ENCODE measurements around the gene TPD52L2.
A peak's percentile ranks its signal among the peaks of the same experiment; 100 is the strongest.

TPD52L2 gene

DNA sequence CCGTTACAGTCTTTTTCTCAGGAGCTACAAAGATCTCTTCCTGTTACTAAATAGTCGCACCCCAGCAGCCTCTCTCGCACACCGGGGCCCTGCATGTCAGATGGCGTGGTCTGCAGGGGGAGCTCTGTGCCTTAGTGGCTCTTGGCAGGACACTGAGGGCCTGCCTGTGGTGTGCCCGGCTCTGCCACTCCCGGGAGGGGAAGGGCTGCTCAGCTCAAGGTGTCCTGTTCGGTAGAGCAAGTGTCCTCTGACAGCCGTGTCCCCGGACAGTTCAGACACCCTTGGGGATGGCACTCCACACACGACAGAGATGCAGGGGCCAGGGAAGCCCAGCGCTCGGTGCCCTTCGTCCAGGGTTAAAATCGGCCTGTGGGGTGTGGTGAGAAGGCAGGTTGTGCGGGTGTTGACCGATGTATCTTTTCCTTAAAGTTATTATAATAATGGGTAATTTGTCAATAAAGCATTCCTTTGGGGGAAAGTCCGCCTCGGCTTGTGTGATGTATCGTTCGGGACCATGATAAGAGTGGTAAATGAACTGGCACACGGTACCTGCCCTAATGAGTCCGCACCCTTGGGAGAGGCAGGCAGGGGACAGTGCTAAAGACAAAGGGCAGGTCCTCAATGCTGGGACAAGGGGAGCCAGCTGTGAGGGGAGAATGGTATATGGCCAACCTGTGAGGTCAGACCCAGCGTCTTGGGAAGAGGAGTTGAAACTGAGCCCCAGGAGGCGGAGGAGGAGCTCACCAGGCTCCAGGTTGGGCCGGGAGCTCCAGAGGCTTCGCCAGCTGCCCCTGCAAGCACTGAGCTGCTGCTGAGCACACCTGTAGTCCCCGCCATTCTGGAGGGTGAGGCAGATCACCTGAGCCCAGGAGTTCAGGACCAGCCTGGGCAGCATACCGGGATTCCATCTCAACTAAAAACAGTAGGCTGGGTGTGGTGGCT lies 26.3 kb downstream of the TPD52L2 start:
- H3K27me3 ChIP-seq (replicated peaks; ENCODE audit: control insufficient read depth, insufficient read depth, low read length), result no peaks in the 10 kb centered on the region
- no peak overlapping the region for H3K4me3 ChIP-seq (replicated peaks; ENCODE audit: low read depth, low read length)
- peaks cover 17% of the 10 kb centered on the region for H3K36me3 ChIP-seq (ENCODE audit: control insufficient read depth, insufficient read depth, low read length)
- no peak for DNase-seq (ENCODE audit: extremely low read depth, insufficient read length)
- TF ChIP-seq CTCF (IDR thresholded peaks at IDR 0.05; ENCODE audit: insufficient read depth, low read length, poor library complexity, severe bottlenecking), result no peak

DNA sequence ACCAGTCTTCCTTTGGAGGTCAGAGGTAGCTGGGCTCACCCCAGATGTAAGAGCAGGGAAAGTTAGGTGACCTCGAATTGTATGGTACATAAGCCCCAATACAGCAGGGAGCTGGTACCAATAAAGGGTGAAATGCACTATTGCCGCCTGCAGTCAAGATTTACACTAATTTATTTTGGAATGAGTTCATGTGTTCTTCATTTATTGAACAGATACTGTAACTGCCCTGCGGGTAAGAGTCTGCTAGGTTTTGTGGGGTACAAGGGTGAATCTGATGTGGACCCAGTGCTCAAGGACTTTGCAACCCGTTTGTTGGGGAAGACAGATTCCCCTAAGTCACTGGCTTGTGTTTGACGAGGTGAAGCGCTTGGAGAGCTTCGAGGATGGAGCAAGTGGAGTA lies 27.3 kb downstream of the TPD52L2 start:
- no peak for TF ChIP-seq CTCF (IDR thresholded peaks at IDR 0.05; ENCODE audit: insufficient read depth, low read length, poor library complexity, severe bottlenecking)
- Histone ChIP-seq H3K36me3 (ENCODE audit: control insufficient read depth, insufficient read depth, low read length) (peaks cover 16% of the 10 kb centered on the region), H3K4me3 (replicated peaks; ENCODE audit: low read depth, low read length) (no peak overlapping the region), H3K27me3 (replicated peaks; ENCODE audit: control insufficient read depth, insufficient read depth, low read length) (no peaks in the 10 kb centered on the region)
- DNase-seq (ENCODE audit: extremely low read depth, insufficient read length), result no peak

GRCh38 chr20:63893999-63894357 lies 28.9 kb downstream of the TPD52L2 start:
- no peak for DNase-seq (ENCODE audit: extremely low read depth, insufficient read length)
- no peak for TF ChIP-seq CTCF (IDR thresholded peaks at IDR 0.05; ENCODE audit: insufficient read depth, low read length, poor library complexity, severe bottlenecking)
- Histone ChIP-seq H3K4me3 (replicated peaks; ENCODE audit: low read depth, low read length) (no peak overlapping the region), H3K36me3 (ENCODE audit: control insufficient read depth, insufficient read depth, low read length) (peaks cover 11% of the 10 kb centered on the region), H3K27me3 (replicated peaks; ENCODE audit: control insufficient read depth, insufficient read depth, low read length) (no peaks in the 10 kb centered on the region)

GRCh38 chr20:63894358-63895201 lies 29.5 kb downstream of the TPD52L2 start, which contains the start of gene DNAJC5:
TSS of gene DNAJC5 (plus strand) at chr20:63895126. CDS start at chr20:63928346, 33,220 bp downstream.
- DNase-seq (ENCODE audit: extremely low read depth, insufficient read length), result peak; percentile 95
- H3K36me3 ChIP-seq (ENCODE audit: control insufficient read depth, insufficient read depth, low read length), result peaks cover 10% of the 10 kb centered on the region
- peak within 1 kb of the TSS; percentile 75 for H3K4me3 ChIP-seq (replicated peaks; ENCODE audit: low read depth, low read length)
- TF ChIP-seq CTCF (IDR thresholded peaks at IDR 0.05; ENCODE audit: insufficient read depth, low read length, poor library complexity, severe bottlenecking), result no peak
- no peaks in the 10 kb centered on the region for H3K27me3 ChIP-seq (replicated peaks; ENCODE audit: control insufficient read depth, insufficient read depth, low read length)

DNA sequence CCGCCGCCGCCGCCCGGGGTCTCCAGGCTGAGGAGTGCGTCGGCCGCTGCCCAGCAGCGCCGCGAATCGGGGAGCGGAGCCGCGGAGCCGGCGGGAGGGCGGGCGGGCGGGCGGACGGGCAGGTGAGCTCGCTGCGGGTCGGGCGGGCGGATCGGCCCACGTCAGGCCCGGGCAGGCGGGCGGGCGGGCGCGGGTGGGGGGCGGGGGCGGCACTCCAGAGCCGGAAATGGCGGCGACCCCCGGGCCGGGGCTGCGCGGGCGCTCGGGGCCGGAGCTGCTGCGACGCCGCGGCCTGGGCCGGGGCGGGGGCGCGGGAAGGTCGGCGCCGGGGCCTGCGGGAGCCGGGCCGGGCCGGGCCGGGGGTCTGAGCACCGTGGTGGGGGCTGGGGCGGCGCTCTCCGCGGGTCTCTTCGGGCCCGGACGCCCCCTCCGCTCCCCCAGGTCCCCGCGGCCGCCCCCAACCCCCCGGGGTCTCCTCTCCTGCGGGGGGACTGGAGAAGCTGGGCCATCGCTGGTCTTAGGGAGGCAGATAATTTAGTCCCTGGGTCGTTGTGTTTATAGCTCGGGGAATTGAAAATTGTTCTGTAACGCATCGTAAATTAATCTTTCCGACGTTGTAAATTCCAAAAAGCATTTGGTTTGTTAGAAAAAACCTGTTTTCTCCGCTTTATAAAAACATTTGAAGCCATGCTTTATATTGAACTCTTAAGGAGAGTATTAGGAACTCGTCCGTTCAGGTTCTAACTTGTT lies 30.3 kb downstream of the TPD52L2 start:
- peak overlapping the region; percentile 75 for H3K4me3 ChIP-seq (replicated peaks; ENCODE audit: low read depth, low read length)
- H3K36me3 ChIP-seq (ENCODE audit: control insufficient read depth, insufficient read depth, low read length), result peaks cover 6% of the 10 kb centered on the region
- TF ChIP-seq CTCF (IDR thresholded peaks at IDR 0.05; ENCODE audit: insufficient read depth, low read length, poor library complexity, severe bottlenecking), result no peak
- DNase-seq (ENCODE audit: extremely low read depth, insufficient read length), result no peak
- no peaks in the 10 kb centered on the region for H3K27me3 ChIP-seq (replicated peaks; ENCODE audit: control insufficient read depth, insufficient read depth, low read length)
